ENCODE measurements around the gene RASD1. TPM values are rescaled to one million over a fixed set of nuclear protein-coding genes. Genes with fewer than 3 reads are reported as not detected.

RASD1 gene
- total and polyA plus RNA-seq, 2 experiments from 2014 or later: 1.2 to 2.2 TPM

DNA sequence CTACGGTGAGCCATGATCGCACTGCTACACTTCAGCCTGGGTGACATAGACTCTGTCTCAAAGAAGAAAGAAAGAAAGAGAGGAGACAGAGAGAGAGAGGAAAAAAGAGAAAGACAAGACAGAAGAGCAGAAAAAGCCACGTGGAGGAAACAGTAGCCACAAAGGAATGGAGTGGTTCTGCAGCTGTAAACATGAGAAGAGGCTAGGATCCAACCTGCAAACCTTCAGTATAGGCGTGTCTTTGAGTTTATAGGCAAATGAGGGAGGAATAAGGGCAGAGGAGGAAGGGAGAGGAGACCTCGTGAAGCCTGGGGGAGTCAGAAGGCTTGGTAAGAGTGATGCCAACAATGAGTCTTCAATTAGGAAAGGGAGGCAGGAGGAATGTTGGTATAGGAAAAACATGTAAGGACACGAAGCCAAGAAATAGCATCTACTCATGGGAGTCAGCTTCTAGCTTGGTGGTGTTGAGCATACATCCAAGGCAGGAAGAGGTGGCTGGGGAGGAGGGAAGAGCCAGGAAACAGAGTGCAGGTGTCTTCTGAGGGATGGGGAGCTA lies 15.5 kb downstream of the RASD1 start:
- Histone ChIP-seq H4K20me1 (ENCODE audit: insufficient read depth) (0 out of 2 replicates have a peak, but pooled peaks cover 6% of the 10 kb centered on the region), H3K4me3 (no peak overlapping the region), H3K36me3 (ENCODE audit: low read depth) (no peaks in the 10 kb centered on the region), H3K27ac (no peak overlapping the region), H3K4me1 (ENCODE audit: insufficient read depth) (peaks cover 16% of the 10 kb centered on the region), H3K27me3 (replicated peaks; ENCODE audit: insufficient read depth) (no peaks in the 10 kb centered on the region), H3K9me2 (ENCODE audit: insufficient read depth) (no peaks in the 10 kb centered on the region), H3K9me3 (ENCODE audit: low read depth) (no peaks in the 10 kb centered on the region), H3F3A (ENCODE audit: insufficient read depth) (no peaks in the 10 kb centered on the region), H2AFZ (no peak overlapping the region), H3K9ac (no peak overlapping the region), H3K4me2 (ENCODE audit: unreplicated experiment) (no peak overlapping the region), H3K79me2 (ENCODE audit: insufficient read depth) (peaks cover 88% of the 10 kb centered on the region)
- no peak for DNase-seq
- in situ Hi-C loops (cut with MboI): no loop called here
- 78 to 81% methylated on average over 6 of the region's 6 CpGs for WGBS, 2 experiments (ENCODE audit: low coverage in 1 of 2, low lambda C conversion rate in 2 of 2, missing lambda C conversion rate in 2 of 2)
- TF ChIP-seq EZH2phosphoT487 (IDR thresholded peaks at IDR 0.05; ENCODE audit: insufficient read depth, low read depth) (no peak), EZH2 (IDR thresholded peaks at IDR 0.05; ENCODE audit: insufficient read depth, poor library complexity, severe bottlenecking) (no peak)

DNA sequence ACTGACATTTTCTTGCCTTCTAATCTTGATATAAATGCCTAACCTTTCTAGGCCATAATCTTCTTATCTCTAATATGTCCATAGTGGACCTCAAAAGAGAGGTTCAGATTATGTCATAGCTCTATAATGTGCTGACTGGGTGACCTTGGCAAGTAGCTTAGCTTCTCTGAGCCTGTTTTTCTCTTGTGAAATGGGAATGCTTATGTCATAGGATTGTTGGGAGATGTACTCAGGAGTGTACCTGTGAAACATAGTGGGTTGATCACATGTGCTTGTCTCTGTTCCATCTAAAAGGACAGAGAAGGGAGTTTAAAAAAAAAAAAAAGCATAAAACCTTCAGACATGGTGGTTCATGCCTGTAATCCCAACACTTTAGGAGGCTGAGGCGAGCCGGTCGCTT lies 17.0 kb downstream of the RASD1 start:
- no peaks in the 10 kb centered on the region for H3F3A ChIP-seq (ENCODE audit: insufficient read depth)
- WGBS, 2 experiments (ENCODE audit: low coverage in 1 of 2, low lambda C conversion rate in 2 of 2, missing lambda C conversion rate in 2 of 2): 98 to 100% methylated on average over 3 of the region's 3 CpGs
- H3K27ac ChIP-seq: no peak overlapping the region
- H3K4me3 ChIP-seq: no peak overlapping the region
- H3K9ac ChIP-seq: no peak overlapping the region
- H2AFZ ChIP-seq: no peak overlapping the region
- peaks cover 74% of the 10 kb centered on the region for H3K79me2 ChIP-seq (ENCODE audit: insufficient read depth)
- H3K9me2 ChIP-seq (ENCODE audit: insufficient read depth): no peaks in the 10 kb centered on the region
- H3K4me2 ChIP-seq (ENCODE audit: unreplicated experiment): no peak overlapping the region
- H4K20me1 ChIP-seq (ENCODE audit: insufficient read depth): 0 out of 2 replicates have a peak, but pooled peaks cover 6% of the 10 kb centered on the region
- peaks cover 11% of the 10 kb centered on the region for H3K4me1 ChIP-seq (ENCODE audit: insufficient read depth)
- no peaks in the 10 kb centered on the region for H3K9me3 ChIP-seq (ENCODE audit: low read depth)
- in situ Hi-C loops (cut with MboI): no loop called here
- H3K36me3 ChIP-seq (ENCODE audit: low read depth): no peaks in the 10 kb centered on the region
- no peak for TF ChIP-seq EZH2phosphoT487 (IDR thresholded peaks at IDR 0.05; ENCODE audit: insufficient read depth, low read depth)
- TF ChIP-seq EZH2 (IDR thresholded peaks at IDR 0.05; ENCODE audit: insufficient read depth, poor library complexity, severe bottlenecking): no peak
- H3K27me3 ChIP-seq (replicated peaks; ENCODE audit: insufficient read depth): no peaks in the 10 kb centered on the region
- no peak for DNase-seq

DNA sequence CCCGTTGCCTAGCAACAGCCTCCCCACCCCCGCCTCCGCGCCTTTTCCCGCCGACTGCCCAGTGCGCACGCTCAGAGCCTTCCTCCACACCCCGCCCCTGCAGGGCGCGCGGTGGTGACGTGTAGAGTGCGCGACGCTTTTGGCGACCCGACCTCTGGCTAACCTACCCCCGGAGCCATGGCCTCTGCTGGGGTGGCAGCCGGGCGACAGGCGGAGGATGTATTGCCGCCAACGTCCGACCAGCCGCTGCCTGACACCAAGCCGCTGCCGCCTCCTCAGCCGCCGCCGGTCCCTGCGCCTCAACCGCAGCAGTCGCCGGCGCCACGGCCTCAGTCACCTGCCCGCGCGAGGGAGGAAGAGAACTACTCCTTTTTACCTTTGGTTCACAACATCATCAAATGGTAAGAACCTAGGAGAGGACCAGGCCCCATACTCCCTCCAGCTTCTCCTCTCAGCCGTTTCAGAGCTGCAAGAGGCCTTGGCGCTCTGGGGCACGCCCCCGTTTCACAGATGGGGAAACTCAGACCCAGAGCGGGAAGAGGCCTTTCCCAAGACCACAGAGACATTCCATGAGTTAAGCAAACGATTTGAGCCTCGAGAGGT lies 19.2 kb downstream of the RASD1 start, which contains the start of gene MED9:
Gene MED9 (plus strand): TSS at position 136 of the 603 bp plus-strand sequence. CDS start 42 bp downstream, at position 178.
- WGBS, 2 experiments (ENCODE audit: low coverage in 1 of 2, low lambda C conversion rate in 2 of 2, missing lambda C conversion rate in 2 of 2): 1% methylated on average over 42 to 45 of the region's 47 CpGs
- peak within 1 kb of the TSS; percentile 100 for H3K4me3 ChIP-seq
- peaks cover 51% of the 10 kb centered on the region for H3K79me2 ChIP-seq (ENCODE audit: insufficient read depth)
- H3K4me1 ChIP-seq (ENCODE audit: insufficient read depth): peaks cover 8% of the 10 kb centered on the region
- no peaks in the 10 kb centered on the region for H3K36me3 ChIP-seq (ENCODE audit: low read depth)
- H3K27ac ChIP-seq: peak within 1 kb of the TSS; percentile 83
- H3K9ac ChIP-seq: peak within 1 kb of the TSS; percentile 96
- peak; percentile 94 for DNase-seq
- peaks cover 14% of the 10 kb centered on the region for H3K27me3 ChIP-seq (replicated peaks; ENCODE audit: insufficient read depth)
- no peaks in the 10 kb centered on the region for H3K9me3 ChIP-seq (ENCODE audit: low read depth)
- no peak for TF ChIP-seq EZH2phosphoT487 (IDR thresholded peaks at IDR 0.05; ENCODE audit: insufficient read depth, low read depth)
- no peak for TF ChIP-seq EZH2 (IDR thresholded peaks at IDR 0.05; ENCODE audit: insufficient read depth, poor library complexity, severe bottlenecking)
- peak within 1 kb of the TSS; percentile 92 for H3K4me2 ChIP-seq (ENCODE audit: unreplicated experiment)
- no peaks in the 10 kb centered on the region for H4K20me1 ChIP-seq (ENCODE audit: insufficient read depth)
- no peaks in the 10 kb centered on the region for H3K9me2 ChIP-seq (ENCODE audit: insufficient read depth)
- no peaks in the 10 kb centered on the region for H3F3A ChIP-seq (ENCODE audit: insufficient read depth)
- in situ Hi-C loops (cut with MboI): no loop called here
- peak within 1 kb of the TSS; percentile 94 for H2AFZ ChIP-seq

DNA sequence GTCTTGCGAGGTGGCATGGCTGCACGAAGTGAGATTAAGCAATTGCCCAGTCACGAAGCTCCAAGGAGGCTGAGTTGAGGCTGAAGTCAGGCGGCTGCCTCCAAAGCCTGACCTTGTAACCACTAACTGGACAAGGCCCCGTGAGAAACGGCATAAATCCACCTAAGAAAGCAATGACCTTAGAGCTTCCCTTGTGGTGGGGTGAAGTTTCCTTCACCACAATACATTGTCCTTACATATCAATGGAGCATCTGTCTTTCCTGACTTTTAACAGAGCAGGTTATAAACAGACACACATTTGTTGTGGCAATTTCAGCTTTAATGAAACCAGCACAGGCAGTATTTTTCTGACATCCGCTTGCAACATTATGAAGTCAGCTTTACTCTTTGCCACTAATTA lies 21.9 kb downstream of the RASD1 start:
- H3K4me1 ChIP-seq (ENCODE audit: insufficient read depth): peaks cover 8% of the 10 kb centered on the region
- H3K9ac ChIP-seq: no peak overlapping the region
- H3K36me3 ChIP-seq (ENCODE audit: low read depth): no peaks in the 10 kb centered on the region
- no peak overlapping the region for H2AFZ ChIP-seq
- no peaks in the 10 kb centered on the region for H3F3A ChIP-seq (ENCODE audit: insufficient read depth)
- peaks cover 24% of the 10 kb centered on the region for H3K27me3 ChIP-seq (replicated peaks; ENCODE audit: insufficient read depth)
- no peak overlapping the region for H3K4me2 ChIP-seq (ENCODE audit: unreplicated experiment)
- H3K9me3 ChIP-seq (ENCODE audit: low read depth): no peaks in the 10 kb centered on the region
- H3K27ac ChIP-seq: no peak overlapping the region
- in situ Hi-C loops (cut with MboI): no loop called here
- no peaks in the 10 kb centered on the region for H4K20me1 ChIP-seq (ENCODE audit: insufficient read depth)
- H3K79me2 ChIP-seq (ENCODE audit: insufficient read depth): peaks cover 25% of the 10 kb centered on the region
- WGBS, 2 experiments (ENCODE audit: low coverage in 1 of 2, low lambda C conversion rate in 2 of 2, missing lambda C conversion rate in 2 of 2): 46% methylated on average over 7 of the region's 7 CpGs
- no peaks in the 10 kb centered on the region for H3K9me2 ChIP-seq (ENCODE audit: insufficient read depth)
- TF ChIP-seq EZH2 (IDR thresholded peaks at IDR 0.05; ENCODE audit: insufficient read depth, poor library complexity, severe bottlenecking) (no peak), EZH2phosphoT487 (IDR thresholded peaks at IDR 0.05; ENCODE audit: insufficient read depth, low read depth) (no peak)
- no peak overlapping the region for H3K4me3 ChIP-seq
- DNase-seq: no peak
